ENCODE results near the gene GSE1. TPM values are rescaled to one million over a fixed set of nuclear protein-coding genes. Genes with fewer than 3 reads are reported as not detected.
A peak's percentile ranks its signal among the peaks of the same experiment; 100 is the strongest.

The GSE1 gene
- total RNA-seq, 1 donor from 2014 or later, result 49.8 TPM

DNA sequence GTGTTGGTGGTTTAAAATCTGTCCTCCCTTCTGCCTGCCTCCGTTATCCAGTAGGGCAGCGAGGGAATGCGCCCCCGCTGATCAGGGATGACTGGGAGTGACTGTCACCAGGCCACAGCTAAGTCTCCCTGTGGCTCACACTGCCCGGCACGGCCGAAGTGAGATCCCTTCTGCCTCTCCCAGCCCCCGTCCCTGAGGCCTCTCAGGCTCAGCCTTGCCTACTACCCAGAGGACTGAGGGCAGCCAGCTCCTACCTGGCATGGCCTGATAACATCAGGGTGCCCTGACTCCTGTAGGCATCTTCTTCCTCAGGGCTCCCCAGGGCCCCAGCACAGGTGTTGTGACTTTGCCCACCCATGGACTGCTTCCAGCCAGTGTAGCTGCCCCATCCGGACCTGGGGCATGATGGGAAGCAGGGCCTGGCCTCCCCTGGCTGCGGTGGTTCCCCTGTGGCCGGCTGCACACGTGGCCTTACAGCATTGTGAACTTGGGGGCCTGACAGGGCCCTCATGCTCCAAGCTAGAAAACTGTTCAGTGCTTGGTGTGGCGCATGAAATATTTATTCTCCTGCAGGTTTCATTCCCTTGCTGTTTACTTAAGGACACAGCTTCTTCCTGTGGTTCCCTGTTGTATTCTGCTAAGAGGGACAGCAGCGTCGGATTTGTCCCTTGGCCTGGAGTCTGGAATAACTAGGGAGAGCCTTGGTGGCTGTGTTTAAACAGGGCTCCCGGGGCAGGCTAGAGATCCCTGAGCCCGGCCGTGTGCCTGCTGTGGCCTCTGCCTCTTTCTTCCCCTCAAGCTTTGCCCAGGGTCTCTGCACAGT is 45.6 kb downstream of the GSE1 start:
- DNase-seq (ENCODE audit: low spot score), result no peak

DNA sequence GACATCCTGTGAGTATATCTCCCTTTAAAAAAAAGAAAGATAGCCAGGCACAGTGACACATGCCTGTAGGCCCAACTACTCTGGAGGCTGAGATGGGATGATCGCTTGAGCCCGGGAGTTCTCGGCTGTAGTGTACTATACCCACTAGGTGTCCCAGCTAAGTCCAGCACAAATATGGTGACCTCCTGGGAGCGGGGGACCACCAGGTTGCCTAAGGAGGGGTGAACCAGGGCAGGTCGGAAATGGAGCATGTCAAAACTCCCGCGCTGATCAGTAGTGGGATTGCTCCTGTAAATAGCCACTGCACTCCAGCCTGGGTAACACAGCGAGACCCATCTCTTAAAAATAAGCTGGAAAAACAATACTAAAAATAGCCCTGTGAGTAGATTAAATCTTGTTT is 46.2 kb downstream of the GSE1 start:
- DNase-seq (ENCODE audit: low spot score), result no peak

DNA sequence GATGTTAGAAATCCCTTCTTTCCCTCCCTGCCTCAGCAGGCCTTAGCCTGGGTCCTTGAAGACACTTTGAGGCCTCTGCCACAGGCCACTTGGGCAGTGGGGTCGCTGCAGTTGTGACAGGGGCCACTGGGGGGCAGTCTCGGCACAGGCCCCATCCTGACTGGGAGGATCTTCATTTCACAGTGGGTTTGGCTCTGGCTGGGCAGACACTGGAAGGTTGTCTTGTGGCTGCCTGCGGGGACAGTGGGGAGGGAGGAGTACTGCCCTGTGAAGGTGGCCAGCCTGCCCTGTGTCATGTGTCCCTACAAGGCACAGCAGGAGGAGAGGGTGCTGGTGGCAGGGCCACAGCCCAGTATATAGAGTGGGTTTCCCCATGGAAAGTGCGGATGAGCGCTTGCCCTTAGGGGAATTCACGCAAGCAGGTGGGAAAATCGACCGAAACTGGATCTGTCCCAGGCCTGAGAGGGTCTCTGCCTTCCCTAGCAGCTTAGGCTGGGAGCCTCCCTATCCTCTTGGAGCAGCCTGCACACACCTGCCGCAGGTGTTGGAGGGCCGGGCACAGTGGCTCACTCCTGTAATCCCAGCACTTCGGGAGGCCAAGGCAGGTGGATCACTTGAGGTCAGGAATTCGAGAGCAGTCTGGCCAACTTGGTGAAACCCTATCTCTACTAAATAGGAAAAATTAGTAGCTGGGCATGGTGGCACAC is 46.8 kb downstream of the GSE1 start:
- peak; percentile 73 for DNase-seq (ENCODE audit: low spot score)

- DNase-seq (ENCODE audit: low spot score), result no peak
These were observed 48.0 kb downstream of the GSE1 start for GRCh38 chr16:85660843-85661739.

DNA sequence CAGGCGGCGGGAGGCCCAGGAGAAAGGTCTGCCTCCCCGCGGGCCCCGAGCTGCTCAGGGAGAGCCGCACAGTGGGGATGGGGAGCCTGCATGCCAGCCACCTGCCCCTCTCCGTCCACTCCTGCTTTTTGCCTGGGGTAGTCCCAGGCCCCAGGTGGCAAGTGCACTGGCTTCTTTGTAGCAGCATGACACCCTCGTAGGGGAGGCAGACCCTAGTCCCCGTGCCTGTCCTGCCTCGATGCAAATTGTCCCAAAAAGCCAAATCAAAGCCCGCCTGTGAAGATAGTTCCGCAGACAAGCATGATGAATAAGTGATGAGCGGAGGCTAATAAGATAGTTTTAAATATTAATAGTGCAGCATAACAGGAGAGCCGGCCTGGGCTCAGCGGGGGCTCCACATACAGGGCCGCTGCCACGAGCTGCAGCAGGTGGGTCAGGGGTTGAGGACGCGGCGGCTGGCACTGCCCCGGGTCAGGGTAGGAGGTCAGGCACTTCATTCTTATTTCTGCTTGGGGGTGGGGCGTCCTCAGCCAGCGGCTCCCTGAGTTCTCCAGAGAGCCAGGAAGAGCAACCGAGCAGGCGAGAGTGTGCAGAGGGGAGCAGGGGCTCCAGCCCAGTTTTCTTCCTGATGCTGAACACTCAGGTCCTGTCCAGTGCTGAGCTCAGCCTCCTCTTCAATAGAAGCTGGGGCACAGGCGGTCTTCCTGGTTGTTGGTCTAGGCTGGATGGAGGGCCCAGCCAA is 48.8 kb downstream of the GSE1 start:
- no peak for DNase-seq (ENCODE audit: low spot score)

- no peak for DNase-seq (ENCODE audit: low spot score)
These were observed 49.3 kb downstream of the GSE1 start for GRCh38 chr16:85662482-85662812.

DNA sequence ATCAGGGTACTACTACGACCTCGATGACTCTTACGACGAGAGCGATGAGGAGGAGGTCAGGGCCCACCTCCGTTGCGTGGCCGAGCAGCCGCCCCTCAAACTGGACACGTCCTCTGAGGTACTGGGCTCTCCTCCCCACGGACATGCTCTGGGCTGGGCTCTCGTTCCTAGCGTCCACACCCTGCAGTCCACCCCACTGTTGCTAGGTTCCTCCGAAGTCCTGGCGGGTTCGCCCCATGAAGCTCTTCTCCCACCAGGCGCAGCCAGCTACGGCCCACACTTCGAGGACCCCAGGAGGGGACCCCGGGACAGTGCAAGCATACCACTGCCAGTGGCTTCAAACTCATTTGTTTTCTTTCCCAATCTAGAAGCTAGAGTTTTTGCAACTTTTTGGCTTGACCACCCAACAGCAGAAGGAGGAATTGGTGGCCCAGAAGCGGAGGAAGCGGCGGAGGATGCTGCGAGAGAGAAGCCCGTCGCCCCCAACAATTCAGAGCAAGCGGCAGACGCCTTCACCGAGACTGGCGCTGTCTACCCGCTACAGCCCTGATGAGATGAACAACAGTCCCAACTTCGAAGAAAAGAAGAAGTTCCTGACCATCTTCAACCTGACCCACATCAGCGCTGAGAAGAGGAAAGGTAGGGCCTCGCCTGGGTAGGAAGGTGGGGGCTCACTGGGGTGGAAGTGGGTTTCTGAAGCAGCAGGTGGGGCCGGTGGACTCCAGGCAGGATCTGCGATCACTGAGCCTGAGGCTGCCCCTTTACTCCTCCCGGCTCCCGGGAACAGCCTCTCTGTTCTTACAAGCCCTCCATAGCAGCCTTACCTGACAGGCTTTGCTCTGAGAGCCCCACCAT is 50.1 kb downstream of the GSE1 start:
- DNase-seq (ENCODE audit: low spot score), result no peak

- DNase-seq (ENCODE audit: low spot score), result no peak
These were observed 50.8 kb downstream of the GSE1 start for GRCh38 chr16:85663891-85664321.

DNA sequence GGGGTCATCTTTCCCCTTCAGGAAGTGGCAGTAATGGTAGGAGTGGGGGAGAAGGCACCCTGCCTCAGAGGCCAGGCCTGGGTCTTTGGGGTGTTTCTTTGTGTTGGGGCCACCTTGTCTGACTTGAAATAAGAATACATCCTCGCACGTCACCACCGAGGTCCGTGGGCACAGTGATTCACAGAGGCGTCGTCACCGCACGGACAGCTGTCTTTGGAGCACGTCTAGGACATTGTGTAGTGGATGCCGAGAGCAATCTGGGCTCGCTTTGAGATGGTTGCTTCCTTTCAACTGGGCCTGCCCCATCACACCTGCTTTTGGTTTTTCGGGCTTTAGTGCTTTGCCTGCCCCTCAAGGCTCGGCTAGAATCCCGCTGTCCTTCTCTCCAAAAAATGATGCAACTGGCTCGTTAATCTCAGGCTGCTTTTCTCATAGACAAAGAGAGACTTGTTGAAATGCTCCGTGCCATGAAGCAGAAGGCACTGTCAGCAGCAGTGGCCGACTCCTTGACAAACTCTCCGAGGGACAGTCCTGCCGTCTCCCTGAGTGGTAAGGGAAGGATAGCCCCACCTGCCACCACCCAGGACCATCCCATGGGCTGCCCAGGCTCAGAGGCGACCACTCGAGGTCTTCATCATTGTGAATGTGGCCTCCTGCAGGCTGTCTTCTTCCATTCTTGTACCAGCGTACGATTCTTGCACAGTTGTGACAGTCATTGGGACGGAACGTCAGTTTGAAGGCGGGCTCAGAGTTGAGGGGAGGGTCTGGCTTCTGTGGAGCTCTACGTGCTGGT is 51.7 kb downstream of the GSE1 start:
- no peak for DNase-seq (ENCODE audit: low spot score)

DNA sequence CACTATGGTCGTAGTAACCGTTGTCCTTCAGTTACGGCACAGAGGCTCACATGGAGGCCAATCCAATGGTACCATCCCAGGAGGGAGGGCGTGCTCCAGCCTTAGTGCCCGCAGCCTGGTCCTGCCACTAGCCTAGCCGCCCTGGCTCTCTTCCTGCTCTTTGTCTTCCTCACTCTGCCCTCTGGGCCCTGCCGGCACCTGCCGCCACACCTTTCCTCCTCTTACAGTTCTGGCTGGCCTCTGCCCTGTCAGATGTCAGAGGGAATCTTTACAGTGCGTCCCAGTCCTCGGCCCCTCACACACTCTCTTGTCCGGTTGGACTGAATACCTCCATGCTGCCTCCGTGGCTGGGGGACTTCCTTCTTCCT is 52.2 kb downstream of the GSE1 start:
- no peak for DNase-seq (ENCODE audit: low spot score)

DNA sequence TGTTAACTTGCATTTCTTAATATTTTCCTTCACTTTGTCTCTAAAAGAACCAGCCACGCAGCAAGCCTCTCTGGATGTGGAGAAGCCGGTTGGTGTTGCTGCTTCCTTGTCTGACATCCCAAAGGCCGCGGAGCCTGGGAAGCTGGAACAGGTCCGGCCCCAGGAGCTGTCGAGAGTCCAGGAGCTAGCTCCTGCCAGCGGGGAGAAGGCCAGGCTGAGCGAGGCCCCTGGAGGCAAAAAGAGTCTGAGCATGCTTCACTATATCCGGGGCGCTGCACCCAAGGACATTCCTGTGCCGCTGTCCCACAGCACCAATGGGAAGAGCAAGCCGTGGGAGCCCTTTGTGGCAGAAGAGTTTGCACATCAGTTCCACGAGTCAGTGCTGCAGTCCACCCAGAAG is 52.8 kb downstream of the GSE1 start:
- DNase-seq (ENCODE audit: low spot score), result no peak

DNA sequence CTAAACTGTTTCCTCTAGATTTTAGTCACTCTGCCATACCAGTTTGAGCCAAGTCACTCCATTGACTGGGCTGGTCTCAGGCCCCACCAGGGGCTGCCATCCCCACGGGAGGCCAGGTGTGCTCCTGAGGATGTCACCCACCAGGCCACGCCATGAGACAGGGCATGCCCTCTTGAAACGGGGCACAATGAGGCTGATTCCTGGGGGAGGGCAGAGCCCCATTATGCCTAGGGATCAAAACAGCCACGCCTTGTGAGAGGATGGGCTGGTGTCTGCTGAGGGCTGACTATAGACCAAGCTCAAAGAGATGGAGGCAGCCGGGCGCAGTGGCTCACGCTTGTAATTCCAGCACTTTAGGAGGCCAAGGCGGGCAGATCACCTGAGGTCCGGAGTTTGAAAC is 54.1 kb downstream of the GSE1 start:
- DNase-seq (ENCODE audit: low spot score), result no peak

DNA sequence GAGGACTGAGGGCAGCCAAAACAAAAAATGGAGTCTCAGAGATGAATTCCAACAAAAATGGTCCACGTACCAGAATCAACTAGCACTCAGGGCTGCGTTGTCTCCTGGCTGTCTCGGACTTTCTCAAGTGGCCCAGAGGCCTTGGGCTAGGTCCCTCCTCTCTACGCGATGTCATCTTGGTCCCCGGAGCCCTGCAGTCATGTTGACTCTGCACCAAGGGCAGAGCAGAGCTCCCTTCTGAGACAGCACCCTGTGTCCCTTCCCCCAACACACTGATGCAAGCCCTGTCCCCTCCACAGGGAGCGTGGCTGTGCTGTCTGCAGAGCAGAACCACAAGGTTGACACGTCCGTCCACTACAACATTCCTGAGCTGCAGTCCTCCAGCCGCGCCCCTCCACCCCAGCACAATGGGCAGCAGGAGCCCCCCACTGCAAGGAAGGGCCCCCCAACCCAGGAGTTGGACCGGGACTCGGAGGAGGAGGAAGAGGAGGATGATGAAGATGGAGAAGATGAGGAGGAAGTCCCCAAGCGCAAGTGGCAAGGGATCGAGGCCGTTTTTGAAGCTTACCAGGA is 54.8 kb downstream of the GSE1 start:
- DNase-seq (ENCODE audit: low spot score), result no peak

DNA sequence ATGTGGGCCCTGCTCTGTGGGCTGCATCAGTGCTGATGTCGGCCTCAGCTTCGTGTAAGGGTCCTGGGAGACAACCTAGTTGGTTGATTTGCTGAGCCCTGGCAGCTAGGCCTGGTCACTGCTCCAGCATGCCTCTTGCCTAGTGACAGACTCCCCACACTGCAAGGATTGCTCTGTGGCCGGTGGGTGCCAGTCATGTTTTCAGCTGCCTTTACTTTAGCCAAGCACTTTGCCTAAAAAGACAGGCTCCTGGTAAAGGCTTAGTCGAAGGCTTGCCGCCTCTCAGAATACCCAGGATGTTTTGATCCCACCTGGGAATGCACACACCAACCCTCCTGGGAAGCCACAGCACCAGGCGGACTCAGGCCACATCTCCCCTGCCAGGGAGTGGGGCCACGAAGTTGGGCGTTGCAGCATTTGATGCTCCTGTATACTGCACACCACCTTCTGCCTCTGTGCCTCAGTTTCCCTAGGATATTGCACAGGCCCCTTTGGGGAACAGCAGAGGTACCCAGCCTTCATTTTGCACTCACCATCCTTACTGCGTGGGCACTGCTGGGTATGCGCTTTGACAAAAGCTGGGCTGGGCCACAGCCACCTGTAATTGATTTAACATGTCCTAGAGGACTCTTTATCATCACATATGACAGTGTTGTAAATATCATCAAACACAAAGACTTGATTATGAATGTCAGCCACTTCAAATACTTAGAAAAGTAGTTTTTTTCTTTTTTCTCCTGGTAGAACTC is 55.7 kb downstream of the GSE1 start:
- no peak for DNase-seq (ENCODE audit: low spot score)

DNA sequence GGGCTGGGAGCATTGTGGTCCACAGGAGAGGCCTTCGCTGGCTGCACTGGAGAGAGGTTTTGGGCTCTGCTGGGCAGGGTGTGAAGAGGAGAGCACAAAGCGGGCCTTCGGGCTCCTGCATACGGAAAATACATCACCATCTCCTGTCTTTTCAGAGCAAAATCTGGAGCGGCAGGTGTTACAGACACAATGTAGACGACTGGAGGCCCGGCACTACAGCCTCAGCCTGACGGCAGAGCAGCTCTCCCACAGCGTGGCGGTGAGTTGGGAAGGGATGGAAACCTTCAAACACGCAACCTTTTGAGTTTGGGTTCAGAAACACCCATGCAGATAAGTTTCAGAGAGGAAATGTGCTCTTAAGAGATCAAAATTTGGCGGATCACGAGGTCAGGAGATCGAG is 57.7 kb downstream of the GSE1 start:
- DNase-seq (ENCODE audit: low spot score), result no peak

- no peak for DNase-seq (ENCODE audit: low spot score)
These were observed 60.7 kb downstream of the GSE1 start for GRCh38 chr16:85673529-85674417.

DNA sequence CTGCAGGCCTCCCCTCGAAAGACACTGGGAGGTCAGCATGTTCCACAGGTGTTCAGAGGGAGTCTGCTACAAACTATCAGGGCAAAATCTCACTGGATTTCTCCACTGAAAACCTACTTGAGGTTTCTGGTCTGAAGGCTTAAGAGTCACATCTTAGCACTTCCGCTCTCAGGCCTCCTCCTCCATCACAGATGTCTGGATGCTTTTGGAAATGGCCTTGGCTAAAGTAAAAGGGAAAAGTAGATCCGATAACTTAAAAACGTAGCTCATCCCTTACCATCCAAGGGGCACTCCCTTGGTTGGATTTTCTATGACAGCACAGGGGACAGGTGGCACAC is 61.3 kb downstream of the GSE1 start:
- no peak for DNase-seq (ENCODE audit: low spot score)

DNA sequence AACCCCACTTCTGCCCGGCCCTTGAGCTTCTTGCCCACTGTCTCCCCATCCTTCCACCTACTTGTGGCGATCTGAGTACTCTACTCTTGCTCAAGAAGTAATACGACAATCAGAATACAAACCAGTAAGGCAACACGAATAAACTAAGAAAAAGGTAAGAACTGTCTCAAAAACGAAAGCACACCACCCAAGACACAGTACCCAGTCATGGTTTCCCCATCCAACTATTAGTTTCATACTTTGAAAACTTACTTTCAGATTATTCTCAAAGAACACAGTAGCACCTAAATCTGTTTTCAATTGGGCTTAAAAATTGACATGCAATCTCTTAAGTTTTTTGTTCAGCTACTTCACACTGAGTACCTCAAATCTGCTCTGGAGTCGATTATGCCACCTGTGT is 61.7 kb downstream of the GSE1 start:
- no peak for DNase-seq (ENCODE audit: low spot score)

Data from ureter (tissue), 1 donor.